ENCODE results near the gene KRTAP5-6.
A peak's percentile ranks its signal among the peaks of the same experiment; 100 is the strongest.

The KRTAP5-6 gene

GRCh38 chr11:1733716-1734640, 37.0 kb downstream of the KRTAP5-6 start:
- ATAC-seq (ENCODE audit: low read depth) (no peak), DNase-seq (ENCODE audit: low spot score) (no peak)
- H3K4me1 ChIP-seq (ENCODE audit: insufficient read depth, poor library complexity, severe bottlenecking) = no peaks in the 10 kb centered on the region
- no peaks in the 10 kb centered on the region for H3K36me3 ChIP-seq (ENCODE audit: low read depth)
- TF ChIP-seq CTCF (IDR thresholded peaks at IDR 0.05; ENCODE audit: poor library complexity, severe bottlenecking) = no peak
- no peaks in the 10 kb centered on the region for H3K9me3 ChIP-seq (ENCODE audit: severe bottlenecking)
- H3K4me3 ChIP-seq (ENCODE audit: severe bottlenecking) = no peak overlapping the region
- H3K27ac ChIP-seq (ENCODE audit: poor library complexity, severe bottlenecking) = no peak overlapping the region
- H3K27me3 ChIP-seq (ENCODE audit: insufficient read depth, poor library complexity, severe bottlenecking) = no peaks in the 10 kb centered on the region

- Histone ChIP-seq H3K27ac (ENCODE audit: poor library complexity, severe bottlenecking) (no peak overlapping the region), H3K4me3 (ENCODE audit: severe bottlenecking) (no peak overlapping the region), H3K4me1 (ENCODE audit: insufficient read depth, poor library complexity, severe bottlenecking) (no peaks in the 10 kb centered on the region), H3K27me3 (ENCODE audit: insufficient read depth, poor library complexity, severe bottlenecking) (no peaks in the 10 kb centered on the region), H3K9me3 (ENCODE audit: severe bottlenecking) (no peaks in the 10 kb centered on the region), H3K36me3 (ENCODE audit: low read depth) (no peaks in the 10 kb centered on the region)
- TF ChIP-seq CTCF (IDR thresholded peaks at IDR 0.05; ENCODE audit: poor library complexity, severe bottlenecking) = no peak
- DNase-seq (ENCODE audit: low spot score) (peak; percentile 36), ATAC-seq (ENCODE audit: low read depth) (no peak)
Measured at GRCh38 chr11:1734641-1735081, 37.7 kb downstream of the KRTAP5-6 start.

- TF ChIP-seq CTCF (IDR thresholded peaks at IDR 0.05; ENCODE audit: poor library complexity, severe bottlenecking) = no peak
- DNase-seq (ENCODE audit: low spot score) (peak; percentile 49), ATAC-seq (ENCODE audit: low read depth) (no peak)
- H3K27me3 ChIP-seq (ENCODE audit: insufficient read depth, poor library complexity, severe bottlenecking) = no peaks in the 10 kb centered on the region
- no peaks in the 10 kb centered on the region for H3K9me3 ChIP-seq (ENCODE audit: severe bottlenecking)
- H3K4me1 ChIP-seq (ENCODE audit: insufficient read depth, poor library complexity, severe bottlenecking) = no peaks in the 10 kb centered on the region
- no peak overlapping the region for H3K27ac ChIP-seq (ENCODE audit: poor library complexity, severe bottlenecking)
- H3K36me3 ChIP-seq (ENCODE audit: low read depth) = no peaks in the 10 kb centered on the region
- no peak overlapping the region for H3K4me3 ChIP-seq (ENCODE audit: severe bottlenecking)
Measured at GRCh38 chr11:1735271-1735670, 38.3 kb downstream of the KRTAP5-6 start.

GRCh38 chr11:1736447-1736992, 39.5 kb downstream of the KRTAP5-6 start:
- Histone ChIP-seq H3K27me3 (ENCODE audit: insufficient read depth, poor library complexity, severe bottlenecking) (no peaks in the 10 kb centered on the region), H3K4me3 (ENCODE audit: severe bottlenecking) (no peak overlapping the region), H3K27ac (ENCODE audit: poor library complexity, severe bottlenecking) (no peak overlapping the region), H3K36me3 (ENCODE audit: low read depth) (no peaks in the 10 kb centered on the region), H3K4me1 (ENCODE audit: insufficient read depth, poor library complexity, severe bottlenecking) (no peaks in the 10 kb centered on the region), H3K9me3 (ENCODE audit: severe bottlenecking) (no peaks in the 10 kb centered on the region)
- no peak for DNase-seq (ENCODE audit: low spot score)
- no peak for TF ChIP-seq CTCF (IDR thresholded peaks at IDR 0.05; ENCODE audit: poor library complexity, severe bottlenecking)
- ATAC-seq (ENCODE audit: low read depth) = no peak

Measured in RWPE2 (cell line).